GM21529 (cell line): Measurements from ENCODE around the gene DAZAP1.

Experiments used
- ATAC-seq: cut with Tn5 transposase; IDR thresholded peaks from one replicate; pipeline ENCODE4 v1.9.1; 2021; ENCODE audit not compliant: unreplicated experiment

Gene DAZAP1

DNA sequence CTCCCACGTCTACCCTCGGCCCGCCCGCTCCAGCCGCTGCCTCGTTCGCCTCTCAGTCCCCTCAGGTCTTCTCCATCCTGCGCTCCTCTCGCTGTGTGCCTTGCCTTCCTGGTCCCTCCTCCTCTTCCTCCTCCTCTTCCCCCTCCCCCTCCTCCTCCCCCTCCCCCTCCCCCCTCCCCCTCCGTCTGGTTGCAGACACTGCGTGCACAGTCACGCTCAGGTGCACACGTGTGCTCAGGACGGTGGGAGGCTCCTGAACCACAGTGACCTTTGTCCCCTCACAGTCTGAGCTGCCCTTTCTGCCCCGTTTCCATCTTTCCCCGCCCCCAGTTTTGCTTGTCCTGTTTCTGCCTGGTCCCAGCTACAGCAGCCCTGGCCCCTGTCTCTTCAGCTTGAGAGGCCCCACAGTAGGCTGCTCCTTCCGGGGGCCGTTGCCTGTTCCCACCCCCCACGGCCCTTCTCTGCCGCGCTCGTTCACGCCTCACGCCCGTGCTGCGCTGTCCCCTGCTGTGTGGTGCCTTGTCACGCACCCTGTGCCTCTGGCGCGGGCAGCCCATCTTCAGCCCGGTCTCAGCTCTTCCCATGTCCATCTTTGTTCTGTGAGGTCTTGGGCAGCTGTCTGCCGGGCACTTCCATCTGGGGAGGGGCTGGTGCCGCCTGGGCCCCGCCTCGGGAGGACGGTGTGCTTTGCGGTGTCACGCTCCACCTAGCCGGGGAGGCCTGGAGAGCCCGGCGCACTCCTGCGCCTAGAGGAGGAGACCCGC lies 17.0 kb downstream of the DAZAP1 start:
- no peak for ATAC-seq

DNA sequence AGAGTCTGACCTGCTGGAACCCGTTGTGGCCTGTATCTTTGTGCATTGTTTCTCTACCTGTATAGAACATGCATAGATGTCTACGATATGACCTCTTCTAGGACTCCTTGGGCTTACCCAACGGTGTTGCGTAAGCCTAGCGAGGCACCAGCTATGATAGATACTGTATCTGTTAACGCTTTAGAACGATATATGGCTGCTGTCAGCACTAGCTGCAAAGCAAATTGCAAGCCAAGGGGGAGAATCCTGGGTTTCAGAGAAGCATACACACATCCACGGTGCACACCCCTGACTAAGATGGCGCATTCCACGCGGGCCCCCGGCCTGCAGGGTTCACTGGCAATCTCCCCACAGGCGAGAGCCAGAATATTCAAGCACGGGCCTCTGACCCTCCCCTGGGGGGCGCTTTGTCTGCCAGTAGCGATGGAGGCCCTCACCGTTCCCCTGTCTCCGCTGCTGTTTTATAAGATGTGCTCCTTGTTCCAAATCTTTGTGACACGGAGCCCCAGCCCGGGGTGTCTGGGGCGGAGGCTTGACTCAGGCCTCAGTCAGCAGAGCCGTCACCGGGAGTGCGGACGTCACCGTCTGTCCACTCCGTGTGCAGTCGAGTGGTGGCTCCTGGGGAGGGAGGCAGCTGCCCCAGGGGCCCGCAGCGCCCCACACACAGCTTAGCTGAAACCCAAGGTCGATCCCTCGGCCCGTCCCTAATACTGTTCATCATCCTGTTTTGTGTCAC lies 17.9 kb downstream of the DAZAP1 start:
- no peak for ATAC-seq

DNA sequence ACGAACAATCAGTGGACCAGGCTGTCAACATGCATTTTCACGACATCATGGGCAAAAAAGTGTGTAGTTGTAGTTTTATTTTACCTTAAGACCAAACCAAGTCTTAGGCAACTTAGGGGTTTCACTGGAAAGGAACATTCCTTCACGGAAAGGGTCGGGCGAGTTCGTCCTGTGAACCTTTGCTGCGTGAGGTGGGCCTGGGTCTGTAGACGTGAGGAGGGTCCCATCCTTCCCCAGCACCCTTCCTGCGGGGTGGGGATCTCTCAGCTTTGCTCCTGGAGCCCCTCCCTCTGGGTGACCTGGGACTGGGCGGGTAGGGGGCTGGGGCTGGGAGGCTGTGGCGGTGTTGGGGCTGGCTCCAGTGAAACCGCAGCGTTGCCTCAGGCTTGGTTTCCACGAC lies 18.5 kb downstream of the DAZAP1 start:
- ATAC-seq, result no peak

DNA sequence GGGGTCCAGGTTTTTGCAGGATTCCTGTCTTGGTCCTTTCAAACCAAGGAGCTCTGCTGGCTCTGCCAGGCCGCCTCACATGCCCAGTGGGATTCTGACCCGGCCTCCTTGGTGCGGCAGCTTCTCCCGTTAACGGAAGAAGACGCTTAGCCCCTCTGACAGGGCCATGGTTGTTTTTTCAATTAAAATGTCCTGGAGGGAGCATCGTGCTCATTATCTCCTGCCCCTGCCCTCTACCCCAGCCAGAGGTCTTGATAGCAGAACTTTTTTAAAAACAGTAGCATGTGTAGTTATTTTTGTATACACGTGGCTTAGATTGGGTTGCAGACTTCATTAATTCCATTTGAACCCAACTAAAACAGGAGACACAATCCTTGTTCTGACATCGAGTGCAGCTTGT lies 19.4 kb downstream of the DAZAP1 start:
- no peak for ATAC-seq

DNA sequence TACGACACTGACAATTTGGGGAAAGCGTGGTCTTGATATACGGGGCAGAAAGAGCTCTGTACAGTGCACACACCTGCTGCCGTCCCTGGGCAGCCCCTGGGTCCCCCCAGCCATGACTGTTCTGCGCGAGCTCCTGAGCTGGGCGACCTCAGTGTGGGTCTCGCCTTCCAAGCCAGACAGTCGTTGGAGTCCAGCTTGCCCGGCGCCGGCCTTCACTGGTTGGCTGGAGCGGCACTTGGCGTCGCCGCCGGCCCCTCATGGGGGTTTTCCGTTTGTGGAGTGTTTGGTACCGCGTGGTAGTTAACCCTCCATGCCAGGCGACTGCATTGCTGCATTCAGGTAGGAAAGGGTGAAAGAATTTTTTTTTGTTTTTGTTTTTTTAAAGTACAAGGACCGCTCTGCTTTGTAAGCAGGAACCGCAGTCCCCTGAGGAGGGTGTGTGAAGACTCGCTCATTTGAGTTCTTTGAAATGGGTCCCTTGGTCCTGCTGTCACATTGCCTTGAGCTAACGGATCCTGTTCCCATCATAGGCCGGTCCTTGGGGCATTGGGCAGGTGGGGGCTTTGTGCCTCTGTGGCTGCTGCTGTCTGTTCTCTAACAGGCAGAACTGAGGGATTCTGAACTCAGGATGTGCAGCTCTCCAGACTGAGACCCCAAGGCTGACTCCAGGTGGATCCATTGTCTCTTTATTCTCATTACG lies 20.0 kb downstream of the DAZAP1 start:
- ATAC-seq, result no peak

DNA sequence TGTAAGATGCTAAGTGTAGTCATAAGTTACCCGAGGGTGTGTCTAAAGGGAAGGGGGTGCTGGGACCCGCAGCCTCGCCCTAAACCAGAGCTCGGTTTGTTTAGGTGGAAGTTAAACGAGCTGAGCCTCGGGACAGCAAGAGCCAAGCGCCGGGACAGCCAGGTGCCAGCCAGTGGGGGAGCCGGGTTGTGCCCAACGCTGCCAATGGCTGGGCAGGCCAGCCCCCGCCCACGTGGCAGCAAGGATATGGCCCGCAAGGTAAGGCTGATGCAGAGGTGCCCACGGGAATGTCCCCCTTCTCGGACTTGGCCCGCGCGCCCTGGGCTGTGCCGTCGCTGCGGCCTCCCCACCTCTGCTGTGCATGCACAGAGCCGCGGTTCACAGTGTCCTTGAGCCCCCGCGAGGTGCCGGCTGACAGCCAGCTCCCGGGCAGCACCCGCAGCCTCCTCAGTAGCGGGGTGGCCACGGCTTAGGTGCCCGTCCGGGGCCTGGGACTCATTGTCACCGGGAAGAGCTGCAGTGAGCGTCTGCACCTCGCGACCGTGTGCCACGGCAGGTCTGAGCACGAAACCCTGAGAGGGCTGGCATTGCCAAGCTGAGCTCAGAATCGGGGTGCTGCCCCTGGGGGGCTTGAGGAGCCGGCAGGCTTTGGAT lies 21.5 kb downstream of the DAZAP1 start:
- no peak for ATAC-seq

DNA sequence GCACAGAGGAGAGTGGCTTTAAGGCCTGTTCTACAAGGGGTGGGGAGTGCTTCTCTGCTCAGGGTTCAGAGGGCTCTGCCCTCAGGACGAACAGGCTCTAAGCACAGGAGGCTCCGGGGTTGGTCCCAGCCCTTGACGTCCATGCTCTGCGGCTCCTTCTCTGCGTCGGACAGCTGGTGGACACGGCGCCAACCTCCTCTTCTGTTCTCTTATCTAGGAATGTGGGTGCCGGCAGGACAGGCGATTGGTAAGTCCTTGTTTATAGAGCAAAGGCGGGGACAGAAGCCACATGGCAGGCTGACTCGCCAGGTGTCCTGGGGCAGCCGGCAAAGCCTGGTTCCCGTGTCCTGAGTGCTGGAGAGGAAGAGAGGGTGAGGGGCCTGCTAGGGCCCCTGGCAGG lies 22.4 kb downstream of the DAZAP1 start:
- ATAC-seq, result no peak

DNA sequence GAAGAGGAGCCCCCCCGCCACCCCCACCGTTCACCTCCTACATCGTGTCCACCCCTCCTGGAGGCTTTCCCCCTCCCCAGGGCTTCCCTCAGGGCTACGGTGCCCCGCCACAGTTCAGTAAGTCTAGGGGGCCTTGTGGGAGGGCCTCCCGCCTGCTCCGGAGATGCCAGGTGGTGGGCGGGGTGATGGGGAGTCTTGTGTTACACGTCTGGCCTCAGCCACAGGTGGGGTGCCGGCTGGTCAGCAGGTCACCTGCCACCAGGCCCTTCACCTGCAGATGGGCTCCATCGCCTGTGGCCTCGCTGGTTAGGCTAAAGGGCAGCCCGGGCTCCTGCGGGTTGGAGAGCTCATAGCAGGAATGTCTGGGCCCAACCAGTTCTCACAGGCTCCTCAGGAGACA lies 22.9 kb downstream of the DAZAP1 start:
- no peak for ATAC-seq

DNA sequence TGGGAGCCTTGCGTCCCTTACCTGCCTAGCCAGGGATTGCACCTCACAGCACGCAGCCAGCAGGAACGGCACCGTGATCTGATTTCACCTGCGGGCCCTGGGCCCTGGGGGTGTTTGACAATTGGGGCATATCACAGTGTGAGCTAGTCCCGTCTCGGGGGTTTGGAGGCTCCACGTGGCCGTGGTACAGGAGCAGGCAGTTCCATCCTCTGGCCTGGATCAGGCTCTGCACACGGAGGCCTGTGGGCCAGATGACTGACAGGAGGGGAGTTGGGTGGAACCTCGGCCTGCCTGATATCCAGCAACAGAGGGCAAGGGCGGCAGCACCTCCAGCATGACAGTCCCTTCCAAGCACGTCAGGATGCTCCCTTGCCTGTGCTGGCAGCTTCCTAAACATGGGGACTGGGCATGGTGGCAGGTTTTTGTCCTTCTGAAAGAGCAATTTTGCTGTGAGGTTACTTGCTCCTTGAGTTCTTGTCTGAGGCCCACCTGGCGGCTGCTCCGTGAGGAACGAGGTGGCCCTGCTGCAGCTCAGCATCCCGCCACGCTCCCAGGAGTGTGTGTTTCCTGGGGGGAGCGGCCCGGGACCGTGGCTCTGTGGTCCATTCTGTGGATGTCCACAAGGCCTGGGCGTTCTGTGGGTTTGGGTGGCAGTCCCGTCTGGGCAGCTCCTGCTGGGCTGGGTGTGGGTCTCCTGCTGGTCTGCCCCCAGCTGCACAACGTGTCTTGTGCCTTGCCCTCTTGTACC lies 24.5 kb downstream of the DAZAP1 start:
- ATAC-seq, result no peak

DNA sequence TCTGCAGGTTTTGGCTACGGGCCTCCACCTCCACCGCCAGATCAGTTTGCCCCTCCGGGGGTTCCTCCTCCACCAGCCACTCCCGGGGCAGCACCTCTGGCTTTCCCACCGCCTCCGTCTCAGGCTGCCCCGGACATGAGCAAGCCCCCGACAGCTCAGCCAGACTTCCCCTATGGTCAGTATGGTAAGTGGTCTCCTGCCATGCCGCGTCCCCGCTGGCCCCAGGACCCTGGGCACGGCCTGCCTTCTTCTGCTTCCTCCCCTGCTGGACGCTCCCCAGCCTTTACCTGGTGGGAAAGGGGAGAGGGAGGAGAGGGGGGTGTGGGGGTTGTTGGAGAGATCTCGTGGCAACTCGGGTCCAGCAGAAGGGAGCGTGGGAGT lies 25.1 kb downstream of the DAZAP1 start:
- no peak for ATAC-seq

DNA sequence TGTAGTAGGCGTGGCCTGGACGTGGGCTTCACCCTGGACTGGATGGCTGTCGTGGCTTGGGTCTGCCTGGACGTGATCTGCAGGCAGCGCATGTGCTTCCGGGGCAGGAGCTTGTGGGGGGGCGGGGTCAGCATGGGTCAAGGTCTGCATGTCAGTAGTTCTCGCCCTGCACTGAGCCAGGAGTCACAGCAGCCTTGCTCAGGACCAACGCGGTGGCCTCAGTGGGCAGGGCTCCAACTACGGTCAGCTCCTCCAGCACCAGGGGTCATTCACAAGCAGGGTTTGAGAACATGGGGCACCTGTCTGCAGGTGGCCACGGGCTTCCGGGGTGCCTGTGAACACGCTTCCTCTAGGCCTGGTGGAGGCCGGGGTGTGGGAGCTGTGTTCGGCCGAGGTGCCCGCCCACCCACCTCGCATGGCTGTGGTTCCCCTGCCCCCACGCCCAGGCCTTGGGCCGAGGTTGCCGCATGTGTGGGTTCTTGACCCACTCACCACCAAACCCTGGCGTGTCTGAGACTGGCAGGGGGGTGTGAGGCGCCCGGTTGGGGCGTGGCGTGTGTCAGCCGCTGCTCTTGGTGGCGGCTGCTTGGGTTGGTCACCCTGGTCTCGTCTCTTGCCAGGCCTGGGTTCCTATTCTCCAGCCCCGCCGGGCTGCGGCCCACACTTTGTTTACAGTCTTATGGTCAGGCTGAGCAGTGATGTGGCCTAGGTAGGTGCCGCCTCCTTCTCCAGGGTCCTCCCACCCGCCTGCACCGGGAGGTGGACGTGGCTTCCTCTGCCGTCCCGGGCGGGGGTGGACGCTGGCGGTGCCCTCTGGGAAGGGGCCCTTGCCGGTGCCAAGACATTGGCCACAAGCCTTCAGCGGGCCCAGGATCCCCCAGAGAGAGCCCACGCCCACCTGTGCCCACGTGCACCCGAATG lies 26.0 kb downstream of the DAZAP1 start:
- ATAC-seq, result no peak

DNA sequence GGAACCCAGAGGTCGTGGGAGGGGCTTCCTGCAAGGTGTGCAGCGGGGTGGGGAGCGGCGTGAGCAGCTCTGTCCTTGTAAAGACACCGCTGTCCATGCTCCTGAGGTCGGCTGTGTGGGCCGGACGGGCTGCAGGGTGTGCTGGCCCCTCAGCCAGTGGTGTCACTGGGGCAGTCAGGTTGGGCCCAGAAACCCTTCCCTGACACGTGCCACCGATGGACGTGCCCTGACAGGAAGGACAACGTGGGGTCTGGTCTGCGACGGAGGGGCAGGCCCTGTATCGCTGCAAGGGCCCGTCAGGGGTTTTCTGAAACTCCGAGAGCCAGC lies 26.6 kb downstream of the DAZAP1 start:
- ATAC-seq, result no peak

DNA sequence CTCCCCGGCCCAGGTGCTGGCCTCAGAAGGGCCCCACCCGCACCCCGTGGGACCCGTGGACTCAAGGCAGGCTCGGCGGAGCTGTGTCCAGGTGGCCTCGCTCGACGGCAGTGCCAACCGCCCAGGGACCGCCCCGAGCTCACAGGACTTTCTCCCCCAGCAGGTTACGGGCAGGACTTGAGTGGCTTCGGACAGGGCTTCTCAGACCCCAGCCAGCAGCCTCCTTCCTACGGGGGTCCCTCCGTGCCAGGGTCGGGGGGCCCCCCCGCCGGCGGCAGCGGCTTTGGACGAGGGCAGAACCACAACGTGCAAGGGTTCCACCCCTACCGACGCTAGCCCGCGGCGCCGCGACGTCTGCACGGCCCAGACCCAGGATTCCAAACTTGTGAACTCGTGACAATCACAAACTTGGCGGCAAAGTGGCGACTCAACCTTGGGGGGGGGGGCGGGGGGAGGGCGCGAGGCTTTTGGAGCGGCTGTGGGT lies 27.2 kb downstream of the DAZAP1 start:
- ATAC-seq, result no peak

DNA sequence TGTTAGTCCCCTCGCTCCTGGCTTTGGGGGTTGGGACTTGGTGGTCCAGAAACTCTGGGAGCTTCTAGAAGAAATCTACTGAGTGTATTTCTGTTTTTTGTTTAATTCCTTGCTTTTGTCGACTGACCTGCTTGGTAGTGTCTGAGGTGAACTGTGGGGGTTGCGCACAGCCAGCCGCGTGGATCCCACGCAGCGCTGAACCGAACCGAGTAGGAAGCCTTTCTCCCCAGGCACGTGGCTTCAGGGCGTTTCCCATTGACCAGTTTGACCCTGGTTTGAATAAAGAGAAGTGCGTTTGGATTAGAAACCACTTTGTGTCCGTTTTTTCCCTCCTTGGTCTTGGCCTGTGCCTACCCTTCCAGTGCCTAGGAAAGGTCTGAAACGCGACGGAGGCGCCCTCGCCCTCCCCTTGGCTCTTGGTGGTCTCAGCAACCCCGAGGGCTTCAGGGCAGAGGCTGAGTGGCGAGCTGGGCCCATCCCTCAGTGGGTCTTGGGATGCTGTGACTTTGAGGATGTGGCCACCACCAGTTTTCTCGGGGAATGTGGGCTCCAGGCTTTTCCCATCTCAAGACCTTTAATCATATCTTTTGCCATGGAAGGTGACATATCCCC lies 28.1 kb downstream of the DAZAP1 start:
- ATAC-seq, result no peak

DNA sequence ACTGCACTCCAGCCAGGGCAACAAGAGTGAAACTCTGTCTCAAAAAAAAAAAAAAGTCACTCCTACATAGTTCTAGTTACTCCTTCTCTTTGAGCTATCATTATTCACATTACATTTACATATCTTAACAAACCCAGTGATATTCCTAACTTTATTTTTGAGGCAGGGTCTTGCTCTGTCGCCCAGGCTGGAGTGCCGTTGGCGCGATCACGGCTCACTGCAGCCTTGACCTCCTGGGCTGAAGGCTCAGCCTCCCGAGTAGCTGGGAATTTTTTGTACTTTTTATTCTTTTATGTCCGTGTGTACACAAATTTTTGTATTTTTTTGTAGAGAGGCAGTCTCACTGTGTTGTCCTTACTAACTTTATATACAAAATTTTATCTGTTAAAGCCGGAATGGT lies 30.2 kb downstream of the DAZAP1 start:
- ATAC-seq, result no peak

DNA sequence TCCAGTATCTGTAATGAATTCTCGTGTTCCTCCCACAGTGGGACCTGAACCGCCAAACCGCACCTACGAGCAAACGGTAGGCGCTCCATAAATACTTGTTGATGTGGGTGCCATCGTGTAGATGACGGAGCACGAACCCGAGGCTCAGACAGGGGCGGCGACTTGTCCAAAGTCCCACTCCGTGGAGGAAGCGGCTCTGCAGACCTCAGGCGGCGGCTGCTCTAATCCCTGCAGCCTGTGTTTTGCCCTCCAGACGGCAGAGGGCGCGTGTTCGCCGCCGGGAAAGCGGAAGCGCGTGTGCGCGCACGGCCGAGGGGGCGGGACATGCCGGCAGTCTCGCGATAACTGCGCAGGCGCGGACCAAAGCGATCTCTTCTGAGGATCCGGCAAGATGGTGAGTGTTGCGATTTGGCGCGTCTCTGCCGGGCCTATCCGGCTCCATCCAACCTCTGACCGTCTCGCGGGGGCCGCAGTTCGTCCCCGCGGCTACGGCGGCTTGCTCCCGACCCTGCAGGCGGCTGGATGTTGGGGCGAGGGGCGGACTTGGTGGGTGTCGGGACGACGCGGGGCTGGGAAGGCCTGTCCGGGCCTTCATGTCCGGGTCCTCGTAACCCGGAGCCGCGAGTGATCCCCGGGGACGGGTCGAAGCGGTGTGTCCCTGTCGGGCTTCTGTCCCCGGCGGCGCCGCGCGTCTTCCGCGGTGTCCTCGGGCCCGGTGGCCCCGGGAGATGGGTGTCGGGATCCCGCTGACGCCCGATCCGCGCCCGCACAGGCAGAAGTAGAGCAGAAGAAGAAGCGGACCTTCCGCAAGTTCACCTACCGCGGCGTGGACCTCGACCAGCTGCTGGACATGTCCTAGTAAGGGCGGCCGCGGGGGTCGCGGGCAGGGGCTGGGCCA lies 30.9 kb downstream of the DAZAP1 start, which contains the start of gene RPS15:
TSS of gene RPS15 (plus strand) at position 362 of the 898 bp plus-strand sequence. CDS start at position 392, 30 bp downstream.
- ATAC-seq, result peak; percentile 79

DNA sequence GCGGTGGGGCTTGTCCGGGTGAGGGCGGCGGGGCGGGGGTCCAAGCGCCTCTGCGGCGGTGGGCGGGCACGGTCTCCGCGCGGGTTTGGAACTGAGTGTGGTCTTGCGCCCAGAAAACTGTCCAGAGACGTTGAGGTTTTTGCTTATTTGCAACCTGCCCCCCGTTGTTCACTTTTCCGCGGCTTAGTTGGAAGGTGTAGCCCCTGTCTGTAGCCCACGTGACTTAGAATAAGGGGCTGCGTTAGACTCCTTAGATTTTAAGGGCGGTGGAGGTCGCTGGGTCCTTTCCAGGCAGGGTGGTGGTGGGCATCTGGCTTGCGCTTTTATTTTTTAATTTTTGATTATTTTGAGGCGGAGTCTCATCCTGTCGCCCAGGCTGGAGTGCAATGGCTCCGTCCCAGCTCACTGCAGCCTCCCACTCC lies 31.6 kb downstream of the DAZAP1 start:
- ATAC-seq, result no peak
